ENCODE data around the gene AOAH.

Gene AOAH

GRCh38 chr7:36621396-36621795, 102.9 kb downstream of the AOAH start:
- Histone ChIP-seq H3K4me3 (ENCODE audit: low read depth, low read length) (no peak overlapping the region), H3K36me3 (replicated peaks) (no peaks in the 10 kb centered on the region), H3K27ac (no peak overlapping the region), H3K27me3 (replicated peaks) (no peaks in the 10 kb centered on the region)
- TF ChIP-seq, protein P1, sequence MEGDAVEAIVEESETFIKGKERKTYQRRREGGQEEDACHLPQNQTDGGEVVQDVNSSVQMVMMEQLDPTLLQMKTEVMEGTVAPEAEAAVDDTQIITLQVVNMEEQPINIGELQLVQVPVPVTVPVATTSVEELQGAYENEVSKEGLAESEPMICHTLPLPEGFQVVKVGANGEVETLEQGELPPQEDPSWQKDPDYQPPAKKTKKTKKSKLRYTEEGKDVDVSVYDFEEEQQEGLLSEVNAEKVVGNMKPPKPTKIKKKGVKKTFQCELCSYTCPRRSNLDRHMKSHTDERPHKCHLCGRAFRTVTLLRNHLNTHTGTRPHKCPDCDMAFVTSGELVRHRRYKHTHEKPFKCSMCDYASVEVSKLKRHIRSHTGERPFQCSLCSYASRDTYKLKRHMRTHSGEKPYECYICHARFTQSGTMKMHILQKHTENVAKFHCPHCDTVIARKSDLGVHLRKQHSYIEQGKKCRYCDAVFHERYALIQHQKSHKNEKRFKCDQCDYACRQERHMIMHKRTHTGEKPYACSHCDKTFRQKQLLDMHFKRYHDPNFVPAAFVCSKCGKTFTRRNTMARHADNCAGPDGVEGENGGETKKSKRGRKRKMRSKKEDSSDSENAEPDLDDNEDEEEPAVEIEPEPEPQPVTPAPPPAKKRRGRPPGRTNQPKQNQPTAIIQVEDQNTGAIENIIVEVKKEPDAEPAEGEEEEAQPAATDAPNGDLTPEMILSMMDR (IDR thresholded peaks at IDR 0.05; ENCODE audit: low read depth, low read length, missing control alignments) = no peak
- in situ Hi-C loops (cut with HindIII; ENCODE audit: low pct_ligation_motif_present, low sequenced_read_pairs) = no loop called here
- DNase-seq = no peak

- TF ChIP-seq, protein P1 (IDR thresholded peaks at IDR 0.05; ENCODE audit: low read depth, low read length, missing control alignments) = no peak
- H3K27me3 ChIP-seq (replicated peaks) = no peaks in the 10 kb centered on the region
- H3K27ac ChIP-seq = no peak overlapping the region
- in situ Hi-C loops (cut with HindIII; ENCODE audit: low pct_ligation_motif_present, low sequenced_read_pairs) = no loop called here
- no peaks in the 10 kb centered on the region for H3K36me3 ChIP-seq (replicated peaks)
- DNase-seq = no peak
- H3K4me3 ChIP-seq (ENCODE audit: low read depth, low read length) = no peak overlapping the region
Observed at GRCh38 chr7:36620166-36620708, 104.1 kb downstream of the AOAH start.

GRCh38 chr7:36617408-36617807, 106.9 kb downstream of the AOAH start:
- in situ Hi-C loops (cut with HindIII; ENCODE audit: low pct_ligation_motif_present, low sequenced_read_pairs) = no loop called here
- TF ChIP-seq, protein P1 (IDR thresholded peaks at IDR 0.05; ENCODE audit: low read depth, low read length, missing control alignments) = no peak
- no peak for DNase-seq
- Histone ChIP-seq H3K36me3 (replicated peaks) (no peaks in the 10 kb centered on the region), H3K4me3 (ENCODE audit: low read depth, low read length) (no peak overlapping the region), H3K27me3 (replicated peaks) (no peaks in the 10 kb centered on the region), H3K27ac (no peak overlapping the region)

DNA sequence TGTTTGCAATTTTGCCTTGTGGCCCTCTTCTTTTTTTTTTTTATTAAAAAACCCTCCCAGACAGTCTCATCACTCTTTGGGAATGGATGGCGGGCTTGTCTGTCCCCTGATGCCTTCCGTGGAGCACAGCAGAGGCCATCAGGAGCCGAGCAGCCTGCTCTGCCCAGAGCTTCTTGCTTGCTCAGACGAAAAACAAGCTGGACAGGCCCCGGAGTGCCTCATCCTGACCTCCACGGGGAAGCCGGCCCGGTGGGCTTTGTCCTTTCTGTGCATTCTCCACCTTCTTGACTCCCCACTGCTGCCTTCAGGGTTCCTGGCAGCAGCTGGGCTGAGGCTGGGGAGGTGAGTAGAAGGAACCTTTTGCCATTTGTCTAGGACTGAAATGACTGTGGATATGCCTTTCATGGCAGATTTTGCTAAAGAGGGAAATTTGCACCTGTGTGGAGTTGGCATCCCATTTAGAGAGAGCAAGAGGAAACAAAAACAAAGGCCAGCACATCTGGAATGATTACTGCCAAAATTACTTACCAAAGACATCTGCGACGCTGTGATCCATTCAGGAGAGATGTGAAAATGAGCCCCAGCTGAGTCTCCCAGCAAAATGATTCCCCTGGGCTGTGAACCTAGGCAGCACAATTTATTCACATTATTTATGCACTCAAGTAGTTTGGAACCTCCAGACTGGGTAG, 108.3 kb downstream of the AOAH start:
- H3K36me3 ChIP-seq (replicated peaks) = no peaks in the 10 kb centered on the region
- in situ Hi-C loops (cut with HindIII; ENCODE audit: low pct_ligation_motif_present, low sequenced_read_pairs) = no loop called here

GRCh38 chr7:36614959-36615358, 109.3 kb downstream of the AOAH start:
- in situ Hi-C loops (cut with HindIII; ENCODE audit: low pct_ligation_motif_present, low sequenced_read_pairs) = no loop called here
- no peak for DNase-seq
- H3K27me3 ChIP-seq (replicated peaks) = no peaks in the 10 kb centered on the region
- H3K4me3 ChIP-seq (ENCODE audit: low read depth, low read length) = no peak overlapping the region
- no peaks in the 10 kb centered on the region for H3K36me3 ChIP-seq (replicated peaks)
- no peak overlapping the region for H3K27ac ChIP-seq
- TF ChIP-seq, protein P1 (IDR thresholded peaks at IDR 0.05; ENCODE audit: low read depth, low read length, missing control alignments) = no peak

More for the DNA sequence above, 108.3 kb downstream of the AOAH start:
- Histone ChIP-seq H3K27ac (no peak overlapping the region), H3K27me3 (replicated peaks) (no peaks in the 10 kb centered on the region), H3K4me3 (ENCODE audit: low read depth, low read length) (no peak overlapping the region)
- DNase-seq = no peak
- TF ChIP-seq, protein P1 (IDR thresholded peaks at IDR 0.05; ENCODE audit: low read depth, low read length, missing control alignments) = no peak

Data from brain microvascular endothelial cell (primary cell).